SK-N-SH (cell line): ENCODE data around the gene VAMP3. TPM values are rescaled to one million over a fixed set of nuclear protein-coding genes. Genes with fewer than 3 reads are reported as not detected.

ENCODE experiments used
- CTCF ChIA-PET: fragments of 300-600, 350-600 bp; formaldehyde crosslinking; extraction: SDS; loops from one replicate; lab custom pipeline; 2021; lab: Yijun Ruan, JAX
- POLR2A ChIA-PET: fragments of 350-600 bp; sonication (Branson Sonifier 250); formaldehyde crosslinking; extraction: SDS; loops from one replicate; lab custom pipeline; 2020; ENCODE audit warnings: antibody characterized with exemption, inconsistent platforms; lab: Yijun Ruan, JAX
- DNase-seq: peaks from one replicate; pipeline ENCODE4 v3.0.0; 2012
- H2AFZ ChIP-seq: fragments of 200-600 bp; sonication (generic); 2 replicates; pipeline ENCODE4 v1.8.1; 2016; ENCODE audit warnings: antibody characterized with exemption, mild to moderate bottlenecking, low read depth
- H3F3A ChIP-seq: fragments of 200-600 bp; sonication (generic); replicated peaks from 2 replicates; pipeline ENCODE3; 2016; ENCODE audit warnings: antibody characterized with exemption, mild to moderate bottlenecking; ENCODE audit not compliant: insufficient read depth
- H3K27ac ChIP-seq, 2 experiments: fragments of 200-500 bp in 1 of 2; fragments of 200-600 bp in 1 of 2; sonication (Bioruptor generic) in 1 of 2; sonication (generic), shearing (Covaris generic) in 1 of 2; 2 replicates each; pipeline versions ENCODE4 v1.5.1 to v1.6.1; 2014 to 2016; ENCODE audit warnings: low read depth in 2 of 2, inconsistent platforms in 1 of 2, low read length in 1 of 2, mild to moderate bottlenecking in 1 of 2, mixed read lengths in 1 of 2
- H3K27me3 ChIP-seq: fragments of 200-600 bp; sonication (generic), shearing (Covaris generic); 2 replicates; pipeline ENCODE4 v1.6.1; 2016; ENCODE audit warnings: mixed run types; ENCODE audit not compliant: insufficient read depth
- H3K36me3 ChIP-seq, 2 experiments: fragments of 200-500 bp in 1 of 2; fragments of 200-600 bp in 1 of 2; sonication (Bioruptor generic) in 1 of 2; sonication (generic) in 1 of 2; replicated peaks in 1 of 2; 2 replicates each; pipeline versions ENCODE3 to v1.5.1; 2014 to 2016; ENCODE audit warnings: low read length in 1 of 2, mild to moderate bottlenecking in 1 of 2; ENCODE audit not compliant: insufficient read depth in 2 of 2, control insufficient read depth in 1 of 2
- H3K4me1 ChIP-seq, 2 experiments: fragments of 200-500 bp in 1 of 2; fragments of 200-600 bp in 1 of 2; sonication (Bioruptor generic) in 1 of 2; sonication (generic), shearing (Covaris generic) in 1 of 2; 2 replicates each; pipeline versions ENCODE4 v1.5.1 to v1.6.1; 2014 to 2016; ENCODE audit warnings: low read depth in 1 of 2, low read length in 1 of 2, mixed run types in 1 of 2; ENCODE audit not compliant: insufficient read depth in 2 of 2, control insufficient read depth in 1 of 2
- H3K4me2 ChIP-seq: fragments of 200-600 bp; sonication (generic), shearing (Covaris generic); 2 replicates; pipeline ENCODE4 v1.6.1; 2017; ENCODE audit warnings: mixed run types
- H3K4me3 ChIP-seq, 2 experiments: fragments of 200-500 bp in 1 of 2; fragments of 200-600 bp in 1 of 2; sonication (Bioruptor generic) in 1 of 2; sonication (generic), shearing (Covaris generic) in 1 of 2; 2 replicates each; pipeline versions ENCODE4 v1.5.1 to v1.8.1; 2014 to 2016; ENCODE audit warnings: low read depth in 2 of 2, inconsistent platforms in 1 of 2, low read length in 1 of 2, mild to moderate bottlenecking in 1 of 2, mixed read lengths in 1 of 2, moderate library complexity in 1 of 2
- H3K79me2 ChIP-seq: fragments of 200-600 bp; sonication (generic); 2 replicates; pipeline ENCODE4 v1.8.1; 2017; ENCODE audit warnings: mild to moderate bottlenecking; ENCODE audit not compliant: insufficient read depth
- H3K9ac ChIP-seq: fragments of 200-600 bp; sonication (generic); 2 replicates; pipeline ENCODE4 v1.6.1; 2017; ENCODE audit warnings: mixed run types
- H3K9me2 ChIP-seq: fragments of 200-600 bp; sonication (generic); 2 replicates; pipeline ENCODE4 v1.6.1; 2017; ENCODE audit warnings: mixed run types
- H3K9me3 ChIP-seq: fragments of 200-600 bp; sonication (generic); 2 replicates; pipeline ENCODE4 v1.6.1; 2017; ENCODE audit warnings: mixed run types, mild to moderate bottlenecking, moderate library complexity
- H4K20me1 ChIP-seq: fragments of 200-600 bp; sonication (generic); 2 replicates; pipeline ENCODE4 v1.6.1; 2017; ENCODE audit warnings: mild to moderate bottlenecking, mixed run types; ENCODE audit not compliant: insufficient read depth
- CHD2 ChIP-seq: fragments of 150-350 bp; IDR thresholded peaks from 2 replicates; pipeline ENCODE4 v1.6.1; 2018; ENCODE audit warnings: low read length; ENCODE audit not compliant: partially characterized antibody
- ELF1 ChIP-seq: IDR thresholded peaks from 2 replicates; pipeline ENCODE4 v1.4.0; 2012
- EP300 ChIP-seq, 2 experiments: IDR thresholded peaks; 2 replicates each; pipeline versions ENCODE4 v1.4.0 to v1.6.1; 2012; ENCODE audit warnings: borderline replicate concordance in 1 of 2, low read depth in 1 of 2, low read length in 1 of 2
- FOSL2 ChIP-seq: IDR thresholded peaks from 2 replicates; pipeline ENCODE4 v1.4.0; 2012; ENCODE audit warnings: low read depth, mild to moderate bottlenecking, moderate library complexity, borderline replicate concordance
- FOXJ3 ChIP-seq: sonication (generic); formaldehyde crosslinking; IDR thresholded peaks from 2 replicates; pipeline ENCODE4 v1.5.1; 2020; ENCODE audit warnings: mild to moderate bottlenecking, missing genetic modification reagents
- FOXM1 ChIP-seq: IDR thresholded peaks from 2 replicates; pipeline ENCODE4 v1.4.0; 2012; ENCODE audit warnings: low read depth, mild to moderate bottlenecking
- GABPA ChIP-seq: IDR thresholded peaks from 2 replicates; pipeline ENCODE4 v1.4.0; 2012; ENCODE audit warnings: low read depth, mild to moderate bottlenecking
- GATA2 ChIP-seq: sonication (generic); formaldehyde crosslinking; IDR thresholded peaks from 2 replicates; pipeline ENCODE4 v1.5.0; 2020; ENCODE audit warnings: mild to moderate bottlenecking, missing genetic modification reagents
- MXI1 ChIP-seq: IDR thresholded peaks from 2 replicates; pipeline ENCODE4 v1.6.1; 2012; ENCODE audit warnings: mild to moderate bottlenecking, low read depth, low read length, improper control_type of control experiment
- NFIC ChIP-seq: IDR thresholded peaks from 2 replicates; pipeline ENCODE4 v1.4.0; 2012; ENCODE audit warnings: borderline replicate concordance
- NRF1 ChIP-seq: IDR thresholded peaks from 2 replicates; pipeline ENCODE4 v1.6.1; 2012; ENCODE audit warnings: low read depth, mild to moderate bottlenecking, low read length
- RCOR1 ChIP-seq: fragments of 150-350 bp; IDR thresholded peaks from 2 replicates; pipeline ENCODE4 v1.6.1; 2017; ENCODE audit warnings: antibody characterized with exemption, low read length
- RFX5 ChIP-seq: IDR thresholded peaks from 2 replicates; pipeline ENCODE4 v1.6.1; 2012; ENCODE audit warnings: mild to moderate bottlenecking, improper control_type of control experiment, low read length
- RXRA ChIP-seq: IDR thresholded peaks from 2 replicates; pipeline ENCODE4 v1.4.0; 2012; ENCODE audit warnings: low read depth, mild to moderate bottlenecking, borderline replicate concordance
- SIN3A ChIP-seq: IDR thresholded peaks from 2 replicates; pipeline ENCODE4 v1.6.1; 2012; ENCODE audit warnings: low read depth, mild to moderate bottlenecking, low read length, moderate library complexity, borderline replicate concordance
- TAF1 ChIP-seq: IDR thresholded peaks from 2 replicates; pipeline ENCODE4 v1.6.1; 2012; ENCODE audit warnings: low read depth, mild to moderate bottlenecking, low read length, moderate library complexity, borderline replicate concordance
- TCF12 ChIP-seq: IDR thresholded peaks from 2 replicates; pipeline ENCODE4 v1.4.0; 2012
- YY1 ChIP-seq: IDR thresholded peaks from 2 replicates; pipeline ENCODE4 v1.4.0; 2012; ENCODE audit warnings: low read depth, mild to moderate bottlenecking
- WGBS: methylation state at CpG from one replicate; pipeline ENCODE4 v1.1.6; 2017; ENCODE audit warnings: low lambda C conversion rate; 5-methylcytosine and 5-hydroxymethylcytosine counted together
- polyA plus RNA-seq, 3 experiments: library from polyadenylated mRNA; depleted of rRNA; stranded (reverse); fragments of >200 nt; gene quantifications; 2 replicates each; pipeline ENCODE4 v1.2.3, GENCODE V29; 2012
- TF ChIP-seq, protein P1 (sequence below): fragments of 150-350 bp; IDR thresholded peaks from 2 replicates; pipeline ENCODE4 v1.6.1; 2016; ENCODE audit warnings: mild to moderate bottlenecking, low read depth, low read length
- TF ChIP-seq, protein P2 (sequence below): IDR thresholded peaks from 2 replicates; pipeline ENCODE4 v1.4.0; 2012; ENCODE audit warnings: low read depth, borderline replicate concordance
- TF ChIP-seq, protein P3 (sequence below): IDR thresholded peaks from 2 replicates; pipeline ENCODE4 v1.4.0; 2012; ENCODE audit warnings: low read depth
- TF ChIP-seq, protein P4 (sequence below): fragments of 150-350 bp; IDR thresholded peaks from 2 replicates; pipeline ENCODE4 v1.6.1; 2017; ENCODE audit warnings: antibody characterized with exemption, low read length, low read depth, borderline replicate concordance
- TF ChIP-seq, protein P5 (sequence below): IDR thresholded peaks from 2 replicates; pipeline ENCODE4; 2012

VAMP3 gene
- polyA plus RNA-seq, 1 of the 3 experiments (the other 2 are of a cell fraction) = 96.4 TPM

DNA sequence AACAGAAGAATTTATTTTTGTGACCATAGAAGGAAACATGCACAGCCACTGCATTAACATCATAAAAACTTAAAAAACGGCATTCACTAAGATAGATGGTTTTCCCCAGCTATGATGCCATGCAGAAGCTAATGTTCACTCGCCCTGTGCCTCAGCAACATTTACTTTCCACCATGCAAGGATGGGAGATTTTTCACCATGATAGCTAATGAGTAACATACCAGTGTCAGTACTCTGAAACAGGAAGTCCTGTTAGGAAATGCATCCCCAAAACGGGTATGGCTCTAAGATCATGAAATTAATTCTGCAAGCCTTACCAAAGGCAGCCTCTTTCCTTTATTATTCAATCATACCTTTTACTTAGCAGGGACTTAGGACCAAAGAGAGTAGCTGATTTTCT, 17.5 kb upstream of the VAMP3 start:
- CTCF ChIA-PET = interaction anchor here (0.6 to 20.9 kb wide), 26 partner anchors 10 to 669 kb away, joined by 3 to 739 read pairs (median 10); partner anchors contain the start of gene VAMP3
- peak overlapping the region in 1 of 2 experiments; percentile 69; a peak in 2 of 4 replicates for H3K27ac ChIP-seq
- DNase-seq = peak; percentile 38
- H3K36me3 ChIP-seq = peaks cover 0 to 2% of the 10 kb centered on the region in 2 experiments
- H3F3A ChIP-seq = no peaks in the 10 kb centered on the region
- TF ChIP-seq GATA2 (CRISPR knock-in tag) = 0 out of 2 replicates have a peak, but pooled peaks have one; percentile 47
- TF ChIP-seq, protein P1, sequence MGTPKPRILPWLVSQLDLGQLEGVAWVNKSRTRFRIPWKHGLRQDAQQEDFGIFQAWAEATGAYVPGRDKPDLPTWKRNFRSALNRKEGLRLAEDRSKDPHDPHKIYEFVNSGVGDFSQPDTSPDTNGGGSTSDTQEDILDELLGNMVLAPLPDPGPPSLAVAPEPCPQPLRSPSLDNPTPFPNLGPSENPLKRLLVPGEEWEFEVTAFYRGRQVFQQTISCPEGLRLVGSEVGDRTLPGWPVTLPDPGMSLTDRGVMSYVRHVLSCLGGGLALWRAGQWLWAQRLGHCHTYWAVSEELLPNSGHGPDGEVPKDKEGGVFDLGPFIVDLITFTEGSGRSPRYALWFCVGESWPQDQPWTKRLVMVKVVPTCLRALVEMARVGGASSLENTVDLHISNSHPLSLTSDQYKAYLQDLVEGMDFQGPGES = no peak
- TF ChIP-seq, protein P2, sequence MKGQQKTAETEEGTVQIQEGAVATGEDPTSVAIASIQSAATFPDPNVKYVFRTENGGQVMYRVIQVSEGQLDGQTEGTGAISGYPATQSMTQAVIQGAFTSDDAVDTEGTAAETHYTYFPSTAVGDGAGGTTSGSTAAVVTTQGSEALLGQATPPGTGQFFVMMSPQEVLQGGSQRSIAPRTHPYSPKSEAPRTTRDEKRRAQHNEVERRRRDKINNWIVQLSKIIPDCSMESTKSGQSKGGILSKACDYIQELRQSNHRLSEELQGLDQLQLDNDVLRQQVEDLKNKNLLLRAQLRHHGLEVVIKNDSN = no peak
- no peak for TF ChIP-seq RXRA
- TF ChIP-seq SIN3A = no peak
- TF ChIP-seq, protein P3, sequence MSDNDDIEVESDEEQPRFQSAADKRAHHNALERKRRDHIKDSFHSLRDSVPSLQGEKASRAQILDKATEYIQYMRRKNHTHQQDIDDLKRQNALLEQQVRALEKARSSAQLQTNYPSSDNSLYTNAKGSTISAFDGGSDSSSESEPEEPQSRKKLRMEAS = no peak
- TF ChIP-seq EP300 (IDR thresholded peaks at IDR 0.05; ENCODE audit: borderline replicate concordance in 1 of 2, low read depth in 1 of 2, low read length in 1 of 2) = no peak
- no peak for TF ChIP-seq TAF1
- no peak for TF ChIP-seq FOSL2
- TF ChIP-seq, all 33 proteins: peak for 1
- POLR2A ChIA-PET = interaction anchor here (1.2 to 5.4 kb wide), 2 partner anchors 72 to 85 kb away, joined by 3 to 66 read pairs; no protein-coding TSS in a partner anchor
- Histone ChIP-seq H2AFZ (no peak overlapping the region), H3K9me2 (no peaks in the 10 kb centered on the region), H3K9ac (no peak overlapping the region), H3K79me2 (no peaks in the 10 kb centered on the region), H3K4me3 (no peak overlapping the region), H3K27me3 (no peaks in the 10 kb centered on the region), H3K9me3 (no peaks in the 10 kb centered on the region), H4K20me1 (no peaks in the 10 kb centered on the region), H3K4me2 (no peak overlapping the region), H3K4me1 (peaks cover 0 to 17% of the 10 kb centered on the region in 2 experiments; a peak in 2 of 4 replicates)
- WGBS = 44% methylated on average over 3 of the region's 3 CpGs

DNA sequence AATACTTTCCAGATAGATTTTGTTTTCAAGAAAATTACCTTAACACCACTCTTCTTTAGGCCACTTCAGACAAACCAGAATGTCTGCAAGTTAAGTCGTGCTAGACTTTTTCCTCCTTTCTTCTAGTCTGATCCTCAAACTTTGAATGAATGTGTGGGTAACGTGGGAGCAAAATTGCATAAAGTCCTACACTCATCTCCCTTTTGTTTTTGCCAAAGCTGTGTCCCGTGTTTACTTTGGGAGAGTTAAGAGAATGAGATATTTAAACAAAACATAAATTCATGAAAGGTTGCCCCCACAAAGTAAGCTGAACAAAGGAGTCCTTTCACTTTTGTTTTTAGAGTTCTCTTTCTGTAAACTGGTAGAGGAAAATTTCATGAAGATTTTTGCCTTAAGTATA, 16.9 kb upstream of the VAMP3 start:
- ChIA-PET CTCF (interaction anchor here (2.0 to 20.9 kb wide), 9 partner anchors 11 to 170 kb away, joined by 7 to 739 read pairs (median 19); partner anchors contain the start of gene VAMP3), POLR2A (interaction anchor here (5.4 kb wide), 1 partner anchor 86 kb away, joined by 66 read pairs; no protein-coding TSS in a partner anchor)
- no peak overlapping the region for H3K9ac ChIP-seq
- H3K27ac ChIP-seq = peak overlapping the region in 1 of 2 experiments; percentile 69; a peak in 2 of 4 replicates
- peaks cover 0 to 2% of the 10 kb centered on the region in 2 experiments for H3K36me3 ChIP-seq
- 70% methylated on average over 3 of the region's 3 CpGs for WGBS
- no peaks in the 10 kb centered on the region for H3K9me3 ChIP-seq
- H3K4me3 ChIP-seq = no peak overlapping the region
- DNase-seq = no peak
- peaks cover 0 to 17% of the 10 kb centered on the region in 2 experiments; a peak in 2 of 4 replicates for H3K4me1 ChIP-seq
- H2AFZ ChIP-seq = no peak overlapping the region
- no peak overlapping the region for H3K4me2 ChIP-seq
- TF ChIP-seq ELF1 (no peak), RFX5 (no peak), FOSL2 (no peak), NRF1 (no peak), YY1 (no peak), RXRA (no peak), MXI1 (no peak), FOXM1 (no peak), CHD2 (no peak), NFIC (no peak), TAF1 (no peak), GATA2 (CRISPR knock-in tag) (no peak), GABPA (no peak), RCOR1 (no peak), FOXJ3 (CRISPR knock-in tag) (no peak), TCF12 (no peak)
- TF ChIP-seq, protein P3 = no peak
- TF ChIP-seq, protein P4, sequence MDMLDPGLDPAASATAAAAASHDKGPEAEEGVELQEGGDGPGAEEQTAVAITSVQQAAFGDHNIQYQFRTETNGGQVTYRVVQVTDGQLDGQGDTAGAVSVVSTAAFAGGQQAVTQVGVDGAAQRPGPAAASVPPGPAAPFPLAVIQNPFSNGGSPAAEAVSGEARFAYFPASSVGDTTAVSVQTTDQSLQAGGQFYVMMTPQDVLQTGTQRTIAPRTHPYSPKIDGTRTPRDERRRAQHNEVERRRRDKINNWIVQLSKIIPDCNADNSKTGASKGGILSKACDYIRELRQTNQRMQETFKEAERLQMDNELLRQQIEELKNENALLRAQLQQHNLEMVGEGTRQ = no peak
- TF ChIP-seq, protein P5, sequence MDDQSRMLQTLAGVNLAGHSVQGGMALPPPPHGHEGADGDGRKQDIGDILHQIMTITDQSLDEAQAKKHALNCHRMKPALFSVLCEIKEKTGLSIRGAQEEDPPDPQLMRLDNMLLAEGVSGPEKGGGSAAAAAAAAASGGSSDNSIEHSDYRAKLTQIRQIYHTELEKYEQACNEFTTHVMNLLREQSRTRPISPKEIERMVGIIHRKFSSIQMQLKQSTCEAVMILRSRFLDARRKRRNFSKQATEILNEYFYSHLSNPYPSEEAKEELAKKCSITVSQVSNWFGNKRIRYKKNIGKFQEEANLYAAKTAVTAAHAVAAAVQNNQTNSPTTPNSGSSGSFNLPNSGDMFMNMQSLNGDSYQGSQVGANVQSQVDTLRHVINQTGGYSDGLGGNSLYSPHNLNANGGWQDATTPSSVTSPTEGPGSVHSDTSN = no peak
- H4K20me1 ChIP-seq = no peaks in the 10 kb centered on the region
- H3K27me3 ChIP-seq = no peaks in the 10 kb centered on the region
- no peaks in the 10 kb centered on the region for H3F3A ChIP-seq
- H3K79me2 ChIP-seq = no peaks in the 10 kb centered on the region
- no peaks in the 10 kb centered on the region for H3K9me2 ChIP-seq
